Stimulated activated effector memory CD8-positive, alpha-beta T cell treated with anti-CD3 and anti-CD28 coated beads, Interleukin-12 subunit alpha, Interleukin-12 subunit beta, amount 100 ng/mL, for 72 hours (primary cell): ENCODE data around the gene FEM1B.

ENCODE experiments used
- ATAC-seq: fragments of 150-1000 bp; cut with Tn5 transposase; 2 replicates; pipeline ENCODE4 v1.10.0; 2021
- DNase-seq, 2 donors: peaks; one replicate each; pipeline ENCODE4 v3.0.0; 2021 to 2022; ENCODE audit warnings: low spot score in 2 of 2
- H3K27ac Mint-ChIP-seq: one replicate; pipeline ENCODE4 v1.8.0; 2022; ENCODE audit warnings: mild to moderate bottlenecking, mixed read lengths
- H3K36me3 Mint-ChIP-seq: one replicate; pipeline ENCODE4 v1.8.0; 2022; ENCODE audit warnings: mild to moderate bottlenecking, mixed read lengths
- H3K4me1 Mint-ChIP-seq: one replicate; pipeline ENCODE4 v1.8.0; 2022; ENCODE audit warnings: mixed read lengths
- H3K4me3 Mint-ChIP-seq: one replicate; pipeline ENCODE4 v1.8.0; 2022; ENCODE audit warnings: mild to moderate bottlenecking, mixed read lengths
- H3K9me3 Mint-ChIP-seq: one replicate; pipeline ENCODE4 v1.8.0; 2022; ENCODE audit warnings: mixed read lengths

Gene FEM1B

DNA sequence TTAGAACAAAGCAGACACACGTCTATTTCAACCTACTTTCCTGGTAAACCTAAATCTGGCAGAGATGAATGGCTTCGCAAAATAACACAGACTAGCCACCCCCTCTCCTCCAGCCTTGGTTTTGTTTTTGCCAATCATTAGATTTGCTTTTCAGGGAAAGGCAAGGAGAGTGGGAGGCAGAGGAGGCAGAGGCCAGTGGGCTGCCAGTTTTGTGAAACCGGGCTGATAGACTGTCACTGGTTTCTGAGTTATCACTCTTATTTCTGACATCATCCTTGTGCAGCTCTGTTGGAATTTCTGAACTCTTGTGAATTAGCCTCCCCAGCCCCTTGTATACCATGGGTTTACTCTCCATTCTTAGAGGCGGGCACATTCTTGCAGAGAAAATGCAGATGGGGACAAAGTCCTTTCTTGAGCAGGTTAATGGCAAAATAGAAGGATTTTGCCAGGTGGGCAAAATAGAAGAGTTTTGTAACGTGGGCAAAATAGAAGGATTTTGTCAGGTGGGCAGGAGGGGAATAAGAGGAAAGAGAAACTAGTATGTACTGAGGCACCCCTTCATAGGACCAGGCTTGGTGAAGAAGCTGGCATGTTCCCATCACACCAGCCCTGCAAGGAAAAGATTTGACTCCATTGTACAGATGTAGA is 3.2 kb upstream of the FEM1B start:
- Mint-ChIP-seq H3K27ac (no peak overlapping the region), H3K4me1 (peaks cover 21% of the 10 kb centered on the region), H3K4me3 (no peak overlapping the region)

GRCh38 chr15:68275165-68275746 is 2.3 kb upstream of the FEM1B start:
- no peak overlapping the region for H3K27ac Mint-ChIP-seq
- no peaks in the 10 kb centered on the region for H3K9me3 Mint-ChIP-seq
- H3K4me3 Mint-ChIP-seq = no peak overlapping the region
- peaks cover 30% of the 10 kb centered on the region for H3K4me1 Mint-ChIP-seq
- DNase-seq = no peak
- peaks cover 9% of the 10 kb centered on the region for H3K36me3 Mint-ChIP-seq
- no peak for ATAC-seq

More for the DNA sequence above, 3.2 kb upstream of the FEM1B start:
- Mint-ChIP-seq H3K36me3 (peaks cover 9% of the 10 kb centered on the region), H3K9me3 (no peaks in the 10 kb centered on the region)
- no peak for ATAC-seq
- DNase-seq = no peak

GRCh38 chr15:68276668-68277067 is 877 bp upstream of the FEM1B start:
- Mint-ChIP-seq H3K27ac (peak overlapping the region; percentile 100), H3K4me3 (peak overlapping the region; percentile 99), H3K36me3 (peaks cover 21% of the 10 kb centered on the region), H3K4me1 (peaks cover 40% of the 10 kb centered on the region), H3K9me3 (no peaks in the 10 kb centered on the region)
- ATAC-seq = no peak
- no peak for DNase-seq

- Mint-ChIP-seq H3K4me3 (peak overlapping the region; percentile 99), H3K27ac (peak overlapping the region; percentile 100), H3K9me3 (no peaks in the 10 kb centered on the region), H3K36me3 (peaks cover 23% of the 10 kb centered on the region), H3K4me1 (peaks cover 45% of the 10 kb centered on the region)
- DNase-seq (no peak), ATAC-seq (peak; percentile 1)
Measured at GRCh38 chr15:68277131-68277602, 378 bp upstream of the FEM1B start.

DNA sequence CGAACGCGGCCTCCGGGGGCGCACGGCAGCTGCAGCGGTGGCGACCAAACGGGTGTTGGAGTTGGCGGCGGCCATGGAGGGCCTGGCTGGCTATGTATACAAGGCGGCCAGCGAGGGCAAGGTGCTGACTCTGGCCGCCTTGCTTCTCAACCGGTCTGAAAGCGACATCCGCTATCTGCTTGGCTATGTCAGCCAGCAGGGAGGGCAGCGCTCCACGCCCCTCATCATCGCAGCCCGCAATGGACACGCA is 725 bp downstream of the FEM1B start:
- DNase-seq (no peak), ATAC-seq (no peak)
- Mint-ChIP-seq H3K9me3 (no peaks in the 10 kb centered on the region), H3K4me1 (peaks cover 47% of the 10 kb centered on the region), H3K27ac (peak overlapping the region; percentile 100), H3K36me3 (peaks cover 25% of the 10 kb centered on the region), H3K4me3 (peak overlapping the region; percentile 99)

DNA sequence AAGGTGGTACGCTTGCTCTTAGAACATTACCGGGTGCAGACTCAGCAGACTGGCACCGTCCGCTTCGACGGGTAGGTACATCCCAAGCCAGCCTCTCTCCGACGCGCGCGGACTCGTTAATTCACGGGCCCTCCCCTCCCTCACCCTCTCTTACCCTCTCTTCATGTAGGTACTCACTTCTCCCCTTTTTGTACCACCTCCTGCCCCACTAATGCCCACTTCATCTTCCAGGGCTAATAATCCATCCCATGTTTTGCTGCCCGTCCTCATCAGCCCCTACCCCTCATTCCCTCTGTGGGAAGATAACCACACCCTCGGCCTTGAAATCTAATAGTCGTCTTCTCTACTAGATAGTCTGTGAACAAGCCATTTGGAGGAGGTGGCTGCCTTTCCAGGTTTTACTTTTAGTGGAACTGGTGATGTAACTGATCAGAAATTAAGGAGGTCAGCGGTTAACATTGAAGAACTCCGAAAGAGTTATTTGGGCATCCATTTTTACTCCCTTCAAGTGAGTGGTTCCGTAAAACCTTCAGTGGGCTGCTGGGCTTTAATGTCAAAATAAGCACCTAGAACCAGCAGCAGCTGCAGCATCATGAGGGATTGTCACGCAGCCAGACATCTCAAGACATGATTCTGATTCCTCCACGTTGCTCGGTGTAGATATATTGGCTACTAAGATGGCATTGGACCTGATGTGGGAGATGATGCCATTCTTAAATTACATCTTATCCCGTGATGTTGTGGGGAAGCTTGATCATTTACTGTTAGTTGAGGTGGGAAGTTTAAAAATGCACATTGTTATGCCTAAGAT is 1.3 kb downstream of the FEM1B start:
- ATAC-seq = no peak

GRCh38 chr15:68279779-68280753 is 2.5 kb downstream of the FEM1B start:
- DNase-seq = no peak
- H3K4me3 Mint-ChIP-seq = peak overlapping the region; percentile 99
- H3K9me3 Mint-ChIP-seq = no peaks in the 10 kb centered on the region
- ATAC-seq = no peak
- H3K27ac Mint-ChIP-seq = peak overlapping the region; percentile 100
- peaks cover 43% of the 10 kb centered on the region for H3K36me3 Mint-ChIP-seq
- H3K4me1 Mint-ChIP-seq = peaks cover 55% of the 10 kb centered on the region

More for the DNA sequence above, 1.3 kb downstream of the FEM1B start:
- H3K4me3 Mint-ChIP-seq = peak overlapping the region; percentile 99
- H3K4me1 Mint-ChIP-seq = peaks cover 47% of the 10 kb centered on the region
- DNase-seq = no peak
- no peaks in the 10 kb centered on the region for H3K9me3 Mint-ChIP-seq
- peaks cover 30% of the 10 kb centered on the region for H3K36me3 Mint-ChIP-seq
- peak overlapping the region; percentile 100 for H3K27ac Mint-ChIP-seq

DNA sequence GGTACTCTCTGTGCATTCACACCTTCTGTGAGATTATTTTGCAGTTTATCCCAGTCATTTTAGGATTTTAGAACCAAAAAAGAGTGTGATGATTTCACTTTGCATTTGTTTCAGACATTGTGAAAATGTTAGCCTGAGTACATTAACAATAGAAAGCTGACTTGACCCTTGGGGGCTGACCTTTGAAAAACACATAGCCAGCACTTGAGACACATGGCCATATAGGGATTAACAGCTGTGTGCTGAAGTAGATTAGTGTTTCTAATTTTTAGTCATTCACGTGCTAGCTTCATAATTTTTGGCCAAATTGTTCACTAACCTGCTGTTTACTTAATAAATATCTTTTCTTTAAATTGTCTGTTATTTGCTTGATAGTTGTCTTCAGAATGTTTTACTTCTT is 3.5 kb downstream of the FEM1B start:
- peaks cover 52% of the 10 kb centered on the region for H3K36me3 Mint-ChIP-seq
- DNase-seq (no peak), ATAC-seq (no peak)
- H3K4me3 Mint-ChIP-seq = peak overlapping the region; percentile 99
- H3K27ac Mint-ChIP-seq = peak overlapping the region; percentile 73
- peaks cover 64% of the 10 kb centered on the region for H3K4me1 Mint-ChIP-seq
- H3K9me3 Mint-ChIP-seq = no peaks in the 10 kb centered on the region

- ATAC-seq = no peak
- no peak overlapping the region for H3K4me3 Mint-ChIP-seq
- no peak overlapping the region for H3K27ac Mint-ChIP-seq
- H3K9me3 Mint-ChIP-seq = no peaks in the 10 kb centered on the region
- peaks cover 63% of the 10 kb centered on the region for H3K36me3 Mint-ChIP-seq
- H3K4me1 Mint-ChIP-seq = peaks cover 75% of the 10 kb centered on the region
- DNase-seq = no peak
Measured at GRCh38 chr15:68283401-68283800, 5.9 kb downstream of the FEM1B start.

DNA sequence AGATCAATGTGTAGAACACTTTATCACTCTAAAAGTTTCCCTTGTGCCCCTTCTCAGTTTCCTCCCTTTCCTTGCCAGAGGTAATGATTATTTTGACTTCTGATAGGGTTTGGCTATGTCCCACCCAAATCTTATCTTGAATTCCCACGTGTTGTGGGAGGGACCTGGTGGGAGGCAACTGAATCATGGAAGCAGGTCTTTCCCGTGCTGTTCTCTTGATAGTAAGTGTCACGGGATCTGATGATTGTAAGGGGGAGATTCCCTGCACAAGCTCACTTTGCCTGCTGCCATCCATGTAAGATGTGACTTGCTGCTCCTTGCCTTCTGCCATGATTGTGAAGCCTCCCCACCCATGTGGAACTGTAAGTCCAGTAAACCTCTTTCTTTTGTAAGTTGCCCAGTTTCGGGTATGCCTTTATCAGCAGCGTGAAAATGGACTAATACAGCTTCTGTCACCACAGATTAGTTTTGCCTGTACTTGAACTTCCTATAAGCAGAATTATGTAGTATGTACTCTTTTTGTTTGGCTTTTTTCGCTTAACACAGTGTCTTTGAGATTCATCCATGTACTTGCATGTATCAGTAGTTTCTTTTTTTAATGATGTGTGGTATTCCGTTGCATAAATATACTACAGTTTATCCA is 7.2 kb downstream of the FEM1B start:
- peak overlapping the region; percentile 67 for H3K27ac Mint-ChIP-seq
- no peaks in the 10 kb centered on the region for H3K9me3 Mint-ChIP-seq
- no peak overlapping the region for H3K4me3 Mint-ChIP-seq
- no peak for DNase-seq
- peaks cover 69% of the 10 kb centered on the region for H3K4me1 Mint-ChIP-seq
- peaks cover 64% of the 10 kb centered on the region for H3K36me3 Mint-ChIP-seq
- ATAC-seq = no peak

GRCh38 chr15:68285259-68285980 is 7.9 kb downstream of the FEM1B start:
- Mint-ChIP-seq H3K9me3 (no peaks in the 10 kb centered on the region), H3K36me3 (peaks cover 70% of the 10 kb centered on the region), H3K4me1 (peaks cover 63% of the 10 kb centered on the region), H3K4me3 (no peak overlapping the region), H3K27ac (peak overlapping the region; percentile 67)
- no peak for ATAC-seq
- DNase-seq = no peak

GRCh38 chr15:68286256-68286655 is 8.7 kb downstream of the FEM1B start:
- no peak for ATAC-seq
- peaks cover 58% of the 10 kb centered on the region for H3K4me1 Mint-ChIP-seq
- no peak for DNase-seq
- no peaks in the 10 kb centered on the region for H3K9me3 Mint-ChIP-seq
- H3K36me3 Mint-ChIP-seq = peaks cover 71% of the 10 kb centered on the region
- no peak overlapping the region for H3K4me3 Mint-ChIP-seq
- peak overlapping the region; percentile 67 for H3K27ac Mint-ChIP-seq

- no peak overlapping the region for H3K4me3 Mint-ChIP-seq
- H3K4me1 Mint-ChIP-seq = peaks cover 47% of the 10 kb centered on the region
- H3K9me3 Mint-ChIP-seq = no peaks in the 10 kb centered on the region
- peaks cover 72% of the 10 kb centered on the region for H3K36me3 Mint-ChIP-seq
- no peak for DNase-seq
- peak overlapping the region; percentile 67 for H3K27ac Mint-ChIP-seq
- ATAC-seq = no peak
Measured at GRCh38 chr15:68289057-68289456, 11.5 kb downstream of the FEM1B start.
